ENCODE results near the gene SURF4.

GRCh38 chr9:133368249-133368881 is 7.5 kb downstream of the SURF4 start:
- TF ChIP-seq POLR2A (IDR thresholded peaks at IDR 0.05; ENCODE audit: low read depth, low read length) (no peak), CTCF (IDR thresholded peaks at IDR 0.05; ENCODE audit: extremely low read depth in 1 of 2, insufficient read depth in 1 of 2, low read depth in 1 of 2, low read length in 2 of 2) (no peak), EZH2 (IDR thresholded peaks at IDR 0.05; ENCODE audit: borderline replicate concordance, low read depth, low read length, severe bottlenecking) (no peak), MYC (IDR thresholded peaks at IDR 0.05; ENCODE audit: low read depth, low read length) (no peak), MAX (IDR thresholded peaks at IDR 0.05; ENCODE audit: insufficient read depth, insufficient read length) (no peak), POLR2AphosphoS5 (IDR thresholded peaks at IDR 0.05; ENCODE audit: insufficient read depth, low read depth, low read length) (no peak), JUN (IDR thresholded peaks at IDR 0.05; ENCODE audit: borderline replicate concordance, insufficient read depth, insufficient read length, low read depth) (peak; percentile 7)

Data from endothelial cell of umbilical vein (primary cell).